Smooth muscle cell of the coronary artery (primary cell): ENCODE results near the gene ERCC4. TPM values are rescaled to one million over a fixed set of nuclear protein-coding genes. Genes with fewer than 3 reads are reported as not detected.

ENCODE experiments used
- total RNA-seq: library from RNA; depleted of rRNA; stranded (reverse); fragments of >200 nt; gene quantifications from 2 replicates; pipeline ENCODE4 v1.2.3, GENCODE V29; 2014; ENCODE audit warnings: low replicate concordance

The ERCC4 gene
- total RNA-seq = 4.0 and 6.5 TPM in 2 replicates

DNA sequence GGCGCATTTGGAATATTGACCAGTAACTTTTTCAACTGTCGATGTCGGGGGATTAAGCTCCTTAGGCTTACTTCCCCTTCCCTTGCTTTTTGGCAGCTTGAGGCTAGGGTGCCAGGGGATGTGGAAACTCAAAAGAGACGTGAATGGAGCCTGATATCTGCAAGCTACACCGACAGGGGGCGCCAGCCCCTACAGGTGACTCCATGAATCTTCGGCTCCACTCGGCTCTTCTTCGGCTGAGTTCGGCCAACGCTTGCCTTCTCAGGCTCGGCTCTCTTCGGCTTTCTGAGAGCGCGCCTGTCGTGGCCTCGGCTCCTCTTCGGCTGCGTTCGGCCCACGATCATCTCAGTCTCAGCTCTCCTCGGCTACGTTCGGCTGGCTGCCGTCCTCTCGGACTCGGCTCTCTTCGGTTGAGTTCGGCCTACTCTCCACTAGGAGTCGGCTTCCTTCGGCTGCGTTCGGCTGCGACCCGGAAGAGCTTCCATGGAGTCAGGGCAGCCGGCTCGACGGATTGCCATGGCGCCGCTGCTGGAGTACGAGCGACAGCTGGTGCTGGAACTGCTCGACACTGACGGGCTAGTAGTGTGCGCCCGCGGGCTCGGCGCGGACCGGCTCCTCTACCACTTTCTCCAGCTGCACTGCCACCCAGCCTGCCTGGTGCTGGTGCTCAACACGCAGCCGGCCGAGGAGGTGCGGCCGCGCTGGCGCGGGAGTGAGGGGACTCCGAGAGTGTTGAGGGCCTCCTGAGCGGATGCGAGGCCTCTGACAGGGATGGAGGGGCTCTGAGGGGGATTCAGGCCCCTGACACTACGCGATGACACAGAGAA, at the start of gene ERCC4:
Gene ERCC4 (plus strand): TSS at position 472 of the 827 bp plus-strand sequence. CDS start 12 bp downstream, at position 484.

Other genes starting within 250 kb of the ERCC4 start
- gene MRTFB, start 151.2 kb downstream of the ERCC4 start, total RNA-seq = 1.5 and 2.9 TPM in 2 replicates